ENCODE results near the gene ATAD3C. TPM values are rescaled to one million over a fixed set of nuclear protein-coding genes. Genes with fewer than 3 reads are reported as not detected.

ATAD3C gene
- total and polyA plus RNA-seq, 11 donors, result 0.12 to 3.4 (median 0.53) TPM; not detected in 2

- Histone ChIP-seq H3K36me3 (no peaks in the 10 kb centered on the region), H3K27ac (peak overlapping the region in 1 of 12 donors; percentile 96), H3K9me3 (no peaks in the 10 kb centered on the region), H3K4me1 (peaks cover 15 to 64% (median 51%) of the 10 kb centered on the region in 12 donors), H3K27me3 (peaks cover 0 to 35% (median 0%) of the 10 kb centered on the region in 9 donors), H3K4me3 (peak overlapping the region in 8 of 12 donors; percentile 10 to 69 (median 63))
- DNase-seq (peak in 1 of 5 donors; percentile 56), ATAC-seq (no peak)
- TF ChIP-seq POLR2A (IDR thresholded peaks at IDR 0.05) (no peak), CTCF (IDR thresholded peaks at IDR 0.05) (no peak)
- WGBS, 4 donors, result 79 to 88% (median 82%) methylated on average over 4 to 31 of the region's 31 CpGs
- intact Hi-C loops (cut with DNase I), result loop anchor here in 1 of 10 donors (2.0 kb wide), 1 partner anchor 34 kb away; no protein-coding TSS in a partner anchor
These were observed 12.2 kb upstream of the ATAD3C start for GRCh38 chr1:1437033-1437903.

- peaks cover 0 to 35% (median 0%) of the 10 kb centered on the region in 9 donors for H3K27me3 ChIP-seq
- no peak for TF ChIP-seq CTCF (IDR thresholded peaks at IDR 0.05)
- no peak for TF ChIP-seq POLR2A (IDR thresholded peaks at IDR 0.05)
- ATAC-seq, result no peak
- no peaks in the 10 kb centered on the region for H3K9me3 ChIP-seq
- H3K4me1 ChIP-seq, result peaks cover 8 to 57% (median 44%) of the 10 kb centered on the region in 12 donors
- peak overlapping the region in 1 of 12 donors; percentile 62 for H3K4me3 ChIP-seq
- no peak overlapping the region for H3K27ac ChIP-seq
- intact Hi-C loops (cut with DNase I), result loop anchor here in 1 of 10 donors (2.0 kb wide), 1 partner anchor 35 kb away; no protein-coding TSS in a partner anchor
- WGBS, 4 donors, result 73 to 79% (median 76%) methylated on average over 7 to 11 of the region's 11 CpGs
- DNase-seq, result peak in 1 of 5 donors; percentile 25
- no peaks in the 10 kb centered on the region for H3K36me3 ChIP-seq
These were observed 11.5 kb upstream of the ATAD3C start for GRCh38 chr1:1437904-1438376.

- H3K36me3 ChIP-seq, result no peaks in the 10 kb centered on the region
- no peak for TF ChIP-seq POLR2A (IDR thresholded peaks at IDR 0.05)
- TF ChIP-seq CTCF (IDR thresholded peaks at IDR 0.05), result no peak
- H3K27me3 ChIP-seq, result peaks cover 0 to 30% (median 0%) of the 10 kb centered on the region in 9 donors
- WGBS, 4 donors, result 90 to 95% (median 92%) methylated on average over 22 to 45 of the region's 45 CpGs
- ATAC-seq (no peak), DNase-seq (peak in 1 of 5 donors; percentile 57)
- no peak overlapping the region for H3K27ac ChIP-seq
- H3K9me3 ChIP-seq, result no peaks in the 10 kb centered on the region
- intact Hi-C loops (cut with DNase I), result no loop called here
- H3K4me3 ChIP-seq, result no peak overlapping the region
- peaks cover 8 to 49% (median 36%) of the 10 kb centered on the region in 12 donors for H3K4me1 ChIP-seq
These were observed 10.7 kb upstream of the ATAD3C start for GRCh38 chr1:1438531-1439381.

All from heart left ventricle (tissue), 16 donors.